Measurements from ENCODE around the gene C16orf74.

DNA sequence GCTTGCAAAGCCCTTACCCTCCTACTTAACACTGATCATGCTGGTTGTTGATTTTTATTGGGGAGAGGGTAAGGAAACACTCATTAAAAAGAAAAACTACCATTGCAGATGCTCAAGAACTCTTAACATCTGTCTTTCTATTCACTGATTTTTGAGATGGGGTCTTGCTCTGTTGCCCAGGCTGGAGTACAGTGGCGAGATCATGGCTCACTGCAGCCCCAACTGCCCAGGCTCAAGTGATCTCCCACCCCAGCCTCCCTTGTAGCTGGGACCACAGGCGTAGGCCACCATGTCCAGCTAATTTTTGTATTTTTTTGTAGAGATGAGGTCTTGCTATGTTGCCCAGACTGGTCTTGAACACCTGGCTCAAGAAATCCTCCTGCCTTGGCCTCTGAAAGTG, 33.9 kb upstream of the C16orf74 start:
- TF ChIP-seq EZH2 (IDR thresholded peaks at IDR 0.05; ENCODE audit: insufficient read depth, low read length): no peak
- TF ChIP-seq, protein P1, sequence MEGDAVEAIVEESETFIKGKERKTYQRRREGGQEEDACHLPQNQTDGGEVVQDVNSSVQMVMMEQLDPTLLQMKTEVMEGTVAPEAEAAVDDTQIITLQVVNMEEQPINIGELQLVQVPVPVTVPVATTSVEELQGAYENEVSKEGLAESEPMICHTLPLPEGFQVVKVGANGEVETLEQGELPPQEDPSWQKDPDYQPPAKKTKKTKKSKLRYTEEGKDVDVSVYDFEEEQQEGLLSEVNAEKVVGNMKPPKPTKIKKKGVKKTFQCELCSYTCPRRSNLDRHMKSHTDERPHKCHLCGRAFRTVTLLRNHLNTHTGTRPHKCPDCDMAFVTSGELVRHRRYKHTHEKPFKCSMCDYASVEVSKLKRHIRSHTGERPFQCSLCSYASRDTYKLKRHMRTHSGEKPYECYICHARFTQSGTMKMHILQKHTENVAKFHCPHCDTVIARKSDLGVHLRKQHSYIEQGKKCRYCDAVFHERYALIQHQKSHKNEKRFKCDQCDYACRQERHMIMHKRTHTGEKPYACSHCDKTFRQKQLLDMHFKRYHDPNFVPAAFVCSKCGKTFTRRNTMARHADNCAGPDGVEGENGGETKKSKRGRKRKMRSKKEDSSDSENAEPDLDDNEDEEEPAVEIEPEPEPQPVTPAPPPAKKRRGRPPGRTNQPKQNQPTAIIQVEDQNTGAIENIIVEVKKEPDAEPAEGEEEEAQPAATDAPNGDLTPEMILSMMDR (IDR thresholded peaks at IDR 0.05; ENCODE audit: insufficient read depth, low read depth, low read length): no peak
